Measurements from ENCODE around the gene FXYD1.
"Not testable (repeated sequence)": the region's sequence is repeated elsewhere in the genome, so short reads cannot be mapped to it uniquely, and the experiment has no call there.

Gene FXYD1

GRCh38 chr19:35094656-35095055 is 44.0 kb upstream of the FXYD1 start:
- TF ChIP-seq, protein P1, sequence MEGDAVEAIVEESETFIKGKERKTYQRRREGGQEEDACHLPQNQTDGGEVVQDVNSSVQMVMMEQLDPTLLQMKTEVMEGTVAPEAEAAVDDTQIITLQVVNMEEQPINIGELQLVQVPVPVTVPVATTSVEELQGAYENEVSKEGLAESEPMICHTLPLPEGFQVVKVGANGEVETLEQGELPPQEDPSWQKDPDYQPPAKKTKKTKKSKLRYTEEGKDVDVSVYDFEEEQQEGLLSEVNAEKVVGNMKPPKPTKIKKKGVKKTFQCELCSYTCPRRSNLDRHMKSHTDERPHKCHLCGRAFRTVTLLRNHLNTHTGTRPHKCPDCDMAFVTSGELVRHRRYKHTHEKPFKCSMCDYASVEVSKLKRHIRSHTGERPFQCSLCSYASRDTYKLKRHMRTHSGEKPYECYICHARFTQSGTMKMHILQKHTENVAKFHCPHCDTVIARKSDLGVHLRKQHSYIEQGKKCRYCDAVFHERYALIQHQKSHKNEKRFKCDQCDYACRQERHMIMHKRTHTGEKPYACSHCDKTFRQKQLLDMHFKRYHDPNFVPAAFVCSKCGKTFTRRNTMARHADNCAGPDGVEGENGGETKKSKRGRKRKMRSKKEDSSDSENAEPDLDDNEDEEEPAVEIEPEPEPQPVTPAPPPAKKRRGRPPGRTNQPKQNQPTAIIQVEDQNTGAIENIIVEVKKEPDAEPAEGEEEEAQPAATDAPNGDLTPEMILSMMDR (IDR thresholded peaks at IDR 0.05; ENCODE audit: low read depth, low read length), result no peak
- DNase-seq (ENCODE audit: low read depth, low spot score), result no peak
- in situ Hi-C loops (cut with HindIII; ENCODE audit: low sequenced_read_pairs), result no loop called here
- H3K4me3 ChIP-seq (ENCODE audit: low read depth, low read length), result no peak overlapping the region

- in situ Hi-C loops (cut with HindIII; ENCODE audit: low sequenced_read_pairs), result no loop called here
- TF ChIP-seq, protein P1 (IDR thresholded peaks at IDR 0.05; ENCODE audit: low read depth, low read length), result no peak
- H3K4me3 ChIP-seq (ENCODE audit: low read depth, low read length), result no peak overlapping the region
- DNase-seq (ENCODE audit: low read depth, low spot score), result no peak
These were observed 42.8 kb upstream of the FXYD1 start for GRCh38 chr19:35095667-35096368.

- in situ Hi-C loops (cut with HindIII; ENCODE audit: low sequenced_read_pairs), result no loop called here
- TF ChIP-seq, protein P1 (IDR thresholded peaks at IDR 0.05; ENCODE audit: low read depth, low read length), result no peak
- DNase-seq (ENCODE audit: low read depth, low spot score), result no peak
- no peak overlapping the region for H3K4me3 ChIP-seq (ENCODE audit: low read depth, low read length)
These were observed 40.1 kb upstream of the FXYD1 start for GRCh38 chr19:35098413-35099049.

- H3K4me3 ChIP-seq (ENCODE audit: low read depth, low read length), result no peak overlapping the region
- DNase-seq (ENCODE audit: low read depth, low spot score), result no peak
- TF ChIP-seq, protein P1 (IDR thresholded peaks at IDR 0.05; ENCODE audit: low read depth, low read length), result no peak
- in situ Hi-C loops (cut with HindIII; ENCODE audit: low sequenced_read_pairs), result no loop called here
These were observed 39.3 kb upstream of the FXYD1 start for GRCh38 chr19:35099155-35099896.

DNA sequence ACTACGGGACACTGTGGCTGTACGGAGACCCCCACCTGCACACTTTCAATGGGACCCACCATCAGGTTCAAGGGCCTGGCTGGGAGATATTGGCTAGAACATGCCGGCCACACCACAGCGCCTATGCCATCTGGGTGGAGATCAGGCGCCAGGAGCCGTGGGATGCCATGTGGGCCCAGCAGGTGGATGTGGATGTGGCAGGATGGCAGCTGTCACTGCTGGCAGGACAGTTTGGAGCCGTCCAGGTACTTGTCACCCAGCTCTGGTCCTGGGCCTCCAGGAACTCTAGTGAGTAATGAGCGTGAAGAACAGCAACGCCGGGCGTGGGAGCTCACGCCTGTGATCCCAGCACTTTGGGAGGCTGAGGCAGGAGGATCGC is 38.7 kb upstream of the FXYD1 start:
- TF ChIP-seq, protein P1 (IDR thresholded peaks at IDR 0.05; ENCODE audit: low read depth, low read length), result no peak
- no peak overlapping the region for H3K4me3 ChIP-seq (ENCODE audit: low read depth, low read length)
- in situ Hi-C loops (cut with HindIII; ENCODE audit: low sequenced_read_pairs), result no loop called here
- no peak for DNase-seq (ENCODE audit: low read depth, low spot score)

GRCh38 chr19:35100588-35101533 is 37.8 kb upstream of the FXYD1 start:
- H3K4me3 ChIP-seq (ENCODE audit: low read depth, low read length), result no peak overlapping the region
- DNase-seq (ENCODE audit: low read depth, low spot score), result no peak
- TF ChIP-seq, protein P1 (IDR thresholded peaks at IDR 0.05; ENCODE audit: low read depth, low read length), result no peak
- in situ Hi-C loops (cut with HindIII; ENCODE audit: low sequenced_read_pairs), result no loop called here

DNA sequence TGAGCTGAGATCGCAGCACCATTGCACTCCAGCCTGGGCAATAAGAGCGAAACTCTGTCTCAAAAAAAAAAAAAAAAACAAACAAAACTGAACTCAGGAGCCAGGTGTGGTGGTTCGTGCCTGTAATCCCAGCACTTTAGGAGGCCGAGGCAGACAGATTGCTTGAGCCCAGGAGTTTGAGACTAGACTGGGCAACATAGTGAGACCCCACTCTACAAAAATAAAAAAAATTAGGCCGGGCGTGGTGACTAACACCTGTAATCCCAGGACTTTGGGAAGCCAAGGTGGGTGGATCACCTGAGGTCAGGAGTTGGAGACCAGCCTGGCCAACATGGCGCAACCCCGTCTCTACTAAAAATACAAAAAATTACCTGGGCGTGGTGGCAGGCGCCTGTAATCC is 36.7 kb upstream of the FXYD1 start:
- DNase-seq (ENCODE audit: low read depth, low spot score); in situ Hi-C loops (cut with HindIII; ENCODE audit: low sequenced_read_pairs); H3K4me3 ChIP-seq (ENCODE audit: low read depth, low read length): not testable (repeated sequence)

GRCh38 chr19:35103614-35104013 is 35.0 kb upstream of the FXYD1 start:
- H3K4me3 ChIP-seq (ENCODE audit: low read depth, low read length); in situ Hi-C loops (cut with HindIII; ENCODE audit: low sequenced_read_pairs); DNase-seq (ENCODE audit: low read depth, low spot score): not testable (repeated sequence)

All from astrocyte of the spinal cord (primary cell).